Measurements from ENCODE around the gene PARN. TPM values are rescaled to one million over a fixed set of nuclear protein-coding genes. Genes with fewer than 3 reads are reported as not detected.

The PARN gene
- total and polyA plus RNA-seq, 2 of the 8 experiments (the other 6 are each of a cell fraction or from before 2014, with no cell fraction given) = 24.5 to 44.6 TPM

DNA sequence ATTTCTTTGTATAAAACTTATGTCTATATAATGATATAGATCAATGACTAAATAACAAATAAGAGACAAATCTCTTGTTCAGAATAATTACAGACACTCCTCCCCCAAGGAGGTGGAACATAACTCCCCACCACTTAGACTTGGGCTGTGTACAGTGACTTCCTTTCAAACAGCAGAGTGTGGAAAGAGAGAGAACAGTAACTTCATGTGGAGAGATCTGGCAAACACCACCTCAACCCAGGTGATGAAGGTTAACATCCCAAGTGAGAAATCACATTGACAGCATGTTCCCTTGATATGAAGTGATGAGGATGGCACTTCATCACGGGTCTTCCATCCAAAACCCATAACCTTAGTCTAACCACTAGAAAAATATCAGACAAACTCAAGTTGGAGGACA is 169.3 kb downstream of the PARN start:
- CTCF ChIA-PET (ENCODE audit: partially characterized antibody) = interaction anchor here (1.1 kb wide), 1 partner anchor 10 kb away, joined by 3 read pairs; no protein-coding TSS in a partner anchor
- no peaks in the 10 kb centered on the region for H3K79me1 ChIP-seq (ENCODE audit: low read depth, low read length)
- H3K4ac ChIP-seq (replicated peaks; ENCODE audit: insufficient read length, low read depth, low read length) = no peak overlapping the region
- H2AK5ac ChIP-seq (ENCODE audit: low read depth, low read length) = no peak overlapping the region
- H3K9me3 ChIP-seq (ENCODE audit: insufficient read depth in 2 of 2, low read depth in 1 of 2, low read length in 1 of 2) = peaks cover 4 to 9% of the 10 kb centered on the region in 2 experiments; a peak in 2 of 4 replicates
- H2BK15ac ChIP-seq (ENCODE audit: low read length) = no peak overlapping the region
- no peak overlapping the region for H3K56ac ChIP-seq (replicated peaks; ENCODE audit: insufficient read length, low read depth, low read length)
- H3K14ac ChIP-seq (ENCODE audit: insufficient read length) = no peak overlapping the region
- H3K18ac ChIP-seq (ENCODE audit: extremely low read depth, low read length) = no peak overlapping the region
- peaks cover 0 to 8% (median 2%) of the 10 kb centered on the region in 4 experiments; a peak in 4 of 7 replicates for H3K4me1 ChIP-seq (replicated peaks in 1 of 4; ENCODE audit: control insufficient read depth in 3 of 4, insufficient read depth in 4 of 4, low read length in 3 of 4)
- no peak overlapping the region for H4K8ac ChIP-seq (ENCODE audit: extremely low read depth, insufficient read depth, low read length)
- POLR2A ChIA-PET (ENCODE audit: partially characterized antibody) = no interaction called here
- no peak overlapping the region for H4K5ac ChIP-seq (ENCODE audit: insufficient read length, low read depth, low read length)
- no peak overlapping the region for H3K4me3 ChIP-seq (ENCODE audit: extremely low read depth in 1 of 4, insufficient read depth in 2 of 4, low read depth in 3 of 4, low read length in 4 of 4)
- no peaks in the 10 kb centered on the region; a peak in 1 of 8 replicates for H3K36me3 ChIP-seq (ENCODE audit: control insufficient read depth in 2 of 4, insufficient read depth in 4 of 4, low read length in 3 of 4)
- no peak overlapping the region for H2BK120ac ChIP-seq (replicated peaks; ENCODE audit: low read depth, low read length)
- DNase-seq (ENCODE audit: low read depth in 1 of 2, low spot score in 2 of 2) (no peak), FAIRE-seq (no peak)
- no peaks in the 10 kb centered on the region for H3K23me2 ChIP-seq (ENCODE audit: low read depth, low read length)
- H2BK5ac ChIP-seq (ENCODE audit: low read depth, low read length) = no peak overlapping the region
- H2AFZ ChIP-seq (ENCODE audit: low read length) = no peak overlapping the region
- H3K27ac ChIP-seq (ENCODE audit: low read depth, low read length) = no peak overlapping the region
- no peak overlapping the region for H3K9ac ChIP-seq (replicated peaks in 1 of 4; ENCODE audit: extremely low read depth in 1 of 4, low read depth in 3 of 4, low read length in 3 of 4)
- H3K4me2 ChIP-seq (ENCODE audit: insufficient read depth in 1 of 2, low read depth in 2 of 2, low read length in 2 of 2) = no peak overlapping the region
- no peak overlapping the region for H3K23ac ChIP-seq (ENCODE audit: insufficient read length)
- no peak overlapping the region for H2BK12ac ChIP-seq (ENCODE audit: low read depth, low read length)
- WGBS, 2 experiments (ENCODE audit: extremely low coverage in 1 of 2, insufficient coverage in 1 of 2, insufficient read length in 1 of 2, insufficient replicate concordance in 2 of 2, low coverage in 1 of 2, low lambda C conversion rate in 2 of 2, missing lambda C conversion rate in 1 of 2) = 92% methylated on average over 1 of the region's 1 CpG; no CpG with 5 or more reads in 1 of the 2 experiments
- no peaks in the 10 kb centered on the region for H3K27me3 ChIP-seq (replicated peaks in 1 of 4; ENCODE audit: control insufficient read depth in 3 of 4, extremely low read depth in 1 of 4, insufficient read depth in 3 of 4, low read length in 3 of 4)
- H4K91ac ChIP-seq (replicated peaks; ENCODE audit: insufficient read length, low read length) = no peak overlapping the region
- TF ChIP-seq CBX8 (IDR thresholded peaks at IDR 0.05; ENCODE audit: borderline replicate concordance, low read depth, low read length) (no peak), ASH2L (IDR thresholded peaks at IDR 0.05; ENCODE audit: low read length) (no peak), EZH2 (IDR thresholded peaks at IDR 0.05; ENCODE audit: low read depth, low read length, severe bottlenecking) (no peak), CHD1 (IDR thresholded peaks at IDR 0.05; ENCODE audit: low read depth, low read length) (no peak), SP4 (IDR thresholded peaks at IDR 0.05; ENCODE audit: low read length) (no peak), SP1 (IDR thresholded peaks at IDR 0.05; ENCODE audit: low read depth, low read length) (no peak), SIN3A (conservative IDR thresholded peaks at IDR 0.05 in 1 of 2, IDR thresholded peaks at IDR 0.05 in 1 of 2; ENCODE audit: low read depth in 1 of 2, low read length in 2 of 2) (no peak), TCF12 (IDR thresholded peaks at IDR 0.05; ENCODE audit: low read depth, low read length) (no peak)
- TF ChIP-seq, protein P1, sequence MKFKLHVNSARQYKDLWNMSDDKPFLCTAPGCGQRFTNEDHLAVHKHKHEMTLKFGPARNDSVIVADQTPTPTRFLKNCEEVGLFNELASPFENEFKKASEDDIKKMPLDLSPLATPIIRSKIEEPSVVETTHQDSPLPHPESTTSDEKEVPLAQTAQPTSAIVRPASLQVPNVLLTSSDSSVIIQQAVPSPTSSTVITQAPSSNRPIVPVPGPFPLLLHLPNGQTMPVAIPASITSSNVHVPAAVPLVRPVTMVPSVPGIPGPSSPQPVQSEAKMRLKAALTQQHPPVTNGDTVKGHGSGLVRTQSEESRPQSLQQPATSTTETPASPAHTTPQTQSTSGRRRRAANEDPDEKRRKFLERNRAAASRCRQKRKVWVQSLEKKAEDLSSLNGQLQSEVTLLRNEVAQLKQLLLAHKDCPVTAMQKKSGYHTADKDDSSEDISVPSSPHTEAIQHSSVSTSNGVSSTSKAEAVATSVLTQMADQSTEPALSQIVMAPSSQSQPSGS (IDR thresholded peaks at IDR 0.05; ENCODE audit: low read length) = no peak
- no peak overlapping the region for H2BK20ac ChIP-seq (ENCODE audit: low read length)
- no peaks in the 10 kb centered on the region for H4K20me1 ChIP-seq (replicated peaks in 1 of 2; ENCODE audit: control insufficient read depth in 1 of 2, insufficient read depth in 2 of 2, low read length in 2 of 2)
- no peaks in the 10 kb centered on the region for H3K79me2 ChIP-seq (ENCODE audit: control insufficient read depth in 1 of 2, insufficient read depth in 2 of 2, low read length in 2 of 2)
